ENCODE data around the gene TUBGCP5. TPM values are rescaled to one million over a fixed set of nuclear protein-coding genes. Genes with fewer than 3 reads are reported as not detected.
A peak's percentile ranks its signal among the peaks of the same experiment; 100 is the strongest.

TUBGCP5 gene
- total and polyA plus RNA-seq, 2 experiments from 2014 or later: 14.6 to 17.5 TPM

DNA sequence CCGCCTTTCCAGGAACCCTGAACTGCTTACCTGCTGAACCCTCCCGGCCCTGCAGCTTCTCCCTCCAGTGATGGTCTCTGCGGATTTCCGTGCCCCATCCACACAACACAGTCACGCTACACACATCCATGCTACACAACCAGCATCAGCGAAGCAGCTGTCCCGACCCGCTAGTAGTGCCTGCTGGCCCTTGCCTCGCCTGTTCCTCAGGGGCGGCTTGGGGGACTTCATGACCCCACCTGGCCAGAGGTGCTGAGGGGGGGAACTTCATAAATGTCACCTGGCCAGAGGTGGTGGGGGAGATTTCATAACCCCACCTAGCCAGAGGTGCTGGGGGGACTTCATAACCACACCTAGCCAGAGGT lies 530 bp upstream of the TUBGCP5 start:
- TF ChIP-seq EZH2phosphoT487 (IDR thresholded peaks at IDR 0.05; ENCODE audit: insufficient read depth, low read depth): no peak
- Histone ChIP-seq H3K79me2 (ENCODE audit: insufficient read depth) (peaks cover 31% of the 10 kb centered on the region), H3K27ac (peak overlapping the region; percentile 51), H3K4me1 (ENCODE audit: insufficient read depth) (peaks cover 7% of the 10 kb centered on the region), H3K9ac (peak overlapping the region; percentile 87), H3K4me2 (ENCODE audit: unreplicated experiment) (peak overlapping the region; percentile 94), H4K20me1 (ENCODE audit: insufficient read depth) (no peaks in the 10 kb centered on the region), H3K36me3 (ENCODE audit: low read depth) (0 out of 2 replicates have a peak, but pooled peaks cover 8% of the 10 kb centered on the region), H2AFZ (peak overlapping the region; percentile 100), H3F3A (ENCODE audit: insufficient read depth) (peaks cover 9% of the 10 kb centered on the region; the same call in 1 of the 2 replicates), H3K4me3 (peak overlapping the region; percentile 77), H3K9me3 (ENCODE audit: low read depth) (no peaks in the 10 kb centered on the region), H3K9me2 (ENCODE audit: insufficient read depth) (no peaks in the 10 kb centered on the region), H3K27me3 (replicated peaks; ENCODE audit: insufficient read depth) (no peaks in the 10 kb centered on the region)
- no peak for DNase-seq
- WGBS, 2 experiments (ENCODE audit: low coverage in 1 of 2, low lambda C conversion rate in 2 of 2, missing lambda C conversion rate in 2 of 2): 15 to 16% methylated on average over 10 of the region's 10 CpGs
- in situ Hi-C loops (cut with MboI): no loop called here

DNA sequence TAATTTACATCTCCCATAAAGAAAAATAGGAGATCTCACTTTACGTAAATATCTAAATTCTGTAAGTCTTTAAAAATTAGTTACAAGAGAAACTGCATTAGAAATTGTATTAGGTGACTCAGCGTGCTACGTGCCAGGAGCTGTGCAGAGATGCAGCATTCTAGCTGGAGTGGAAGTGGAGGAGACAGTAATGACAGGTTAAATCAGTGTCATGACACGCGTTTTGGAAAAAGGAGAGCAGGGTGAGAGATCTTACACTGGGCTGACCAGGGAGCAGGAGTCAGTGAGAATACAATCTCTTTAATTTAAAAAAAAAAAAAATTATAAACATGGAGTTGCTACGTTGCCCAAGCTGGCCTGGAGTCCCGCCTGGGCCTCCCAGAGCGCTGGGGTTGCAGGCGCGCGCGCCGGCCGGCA lies 635 bp downstream of the TUBGCP5 start:
- peaks cover 13% of the 10 kb centered on the region for H3K36me3 ChIP-seq (ENCODE audit: low read depth)
- H3K79me2 ChIP-seq (ENCODE audit: insufficient read depth): peaks cover 31% of the 10 kb centered on the region
- no peaks in the 10 kb centered on the region for H3K9me3 ChIP-seq (ENCODE audit: low read depth)
- in situ Hi-C loops (cut with MboI): no loop called here
- peaks cover 9% of the 10 kb centered on the region; the same call in 1 of the 2 replicates for H3F3A ChIP-seq (ENCODE audit: insufficient read depth)
- no peaks in the 10 kb centered on the region for H3K27me3 ChIP-seq (replicated peaks; ENCODE audit: insufficient read depth)
- peak overlapping the region; percentile 74 for H3K27ac ChIP-seq
- H3K4me2 ChIP-seq (ENCODE audit: unreplicated experiment): peak overlapping the region; percentile 100
- no peaks in the 10 kb centered on the region for H4K20me1 ChIP-seq (ENCODE audit: insufficient read depth)
- H3K9ac ChIP-seq: peak overlapping the region; percentile 87
- no peaks in the 10 kb centered on the region for H3K9me2 ChIP-seq (ENCODE audit: insufficient read depth)
- DNase-seq: peak; percentile 83
- 2 to 3% methylated on average over 14 of the region's 14 CpGs for WGBS, 2 experiments (ENCODE audit: low coverage in 1 of 2, low lambda C conversion rate in 2 of 2, missing lambda C conversion rate in 2 of 2)
- TF ChIP-seq EZH2phosphoT487 (IDR thresholded peaks at IDR 0.05; ENCODE audit: insufficient read depth, low read depth) (no peak), EZH2 (IDR thresholded peaks at IDR 0.05; ENCODE audit: insufficient read depth, poor library complexity, severe bottlenecking) (no peak)
- peak overlapping the region; percentile 77 for H3K4me3 ChIP-seq
- H3K4me1 ChIP-seq (ENCODE audit: insufficient read depth): peaks cover 7% of the 10 kb centered on the region
- peak overlapping the region; percentile 100 for H2AFZ ChIP-seq

DNA sequence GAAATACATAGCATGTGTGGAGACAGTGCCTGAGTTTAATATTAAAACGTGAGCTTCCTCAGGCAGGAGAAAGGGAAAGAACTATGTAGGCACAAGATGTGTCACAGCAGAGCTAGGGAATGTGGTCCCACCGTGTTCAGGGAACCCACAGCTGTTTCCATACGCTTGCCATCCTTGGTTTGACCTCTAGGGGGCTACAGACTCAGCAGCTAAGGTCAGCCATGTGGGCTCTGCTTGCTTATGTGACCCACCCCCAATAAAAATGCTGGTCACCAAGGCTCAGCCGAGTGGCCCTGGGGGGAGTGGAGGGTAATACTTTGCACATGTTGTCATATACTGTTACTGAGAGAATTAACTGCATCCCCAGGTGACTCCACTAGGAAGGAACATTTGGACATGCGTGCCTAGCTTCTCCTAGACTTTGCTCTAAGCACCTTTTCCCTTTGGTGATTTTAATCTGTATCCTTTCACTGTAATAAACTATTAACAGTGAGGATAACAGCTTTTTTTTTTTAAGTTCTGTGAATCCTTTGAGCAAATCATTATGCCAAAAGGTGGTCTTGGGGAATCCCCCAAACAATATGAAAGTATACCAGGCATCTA lies 3.3 kb downstream of the TUBGCP5 start:
- Histone ChIP-seq H3K27ac (no peak overlapping the region), H3K4me1 (ENCODE audit: insufficient read depth) (peaks cover 7% of the 10 kb centered on the region), H3K4me3 (no peak overlapping the region), H3K9ac (no peak overlapping the region), H3K9me2 (ENCODE audit: insufficient read depth) (no peaks in the 10 kb centered on the region), H3K4me2 (ENCODE audit: unreplicated experiment) (no peak overlapping the region), H3K9me3 (ENCODE audit: low read depth) (no peaks in the 10 kb centered on the region), H3F3A (ENCODE audit: insufficient read depth) (peaks cover 9% of the 10 kb centered on the region; the same call in 1 of the 2 replicates), H3K36me3 (ENCODE audit: low read depth) (peaks cover 35% of the 10 kb centered on the region), H3K27me3 (replicated peaks; ENCODE audit: insufficient read depth) (no peaks in the 10 kb centered on the region), H2AFZ (no peak overlapping the region), H4K20me1 (ENCODE audit: insufficient read depth) (no peaks in the 10 kb centered on the region), H3K79me2 (ENCODE audit: insufficient read depth) (peaks cover 31% of the 10 kb centered on the region)
- in situ Hi-C loops (cut with MboI): no loop called here
- TF ChIP-seq EZH2phosphoT487 (IDR thresholded peaks at IDR 0.05; ENCODE audit: insufficient read depth, low read depth) (no peak), EZH2 (IDR thresholded peaks at IDR 0.05; ENCODE audit: insufficient read depth, poor library complexity, severe bottlenecking) (no peak)
- DNase-seq: peak; percentile 71
- WGBS, 2 experiments (ENCODE audit: low coverage in 1 of 2, low lambda C conversion rate in 2 of 2, missing lambda C conversion rate in 2 of 2): 31 to 38% methylated on average over 5 of the region's 5 CpGs

DNA sequence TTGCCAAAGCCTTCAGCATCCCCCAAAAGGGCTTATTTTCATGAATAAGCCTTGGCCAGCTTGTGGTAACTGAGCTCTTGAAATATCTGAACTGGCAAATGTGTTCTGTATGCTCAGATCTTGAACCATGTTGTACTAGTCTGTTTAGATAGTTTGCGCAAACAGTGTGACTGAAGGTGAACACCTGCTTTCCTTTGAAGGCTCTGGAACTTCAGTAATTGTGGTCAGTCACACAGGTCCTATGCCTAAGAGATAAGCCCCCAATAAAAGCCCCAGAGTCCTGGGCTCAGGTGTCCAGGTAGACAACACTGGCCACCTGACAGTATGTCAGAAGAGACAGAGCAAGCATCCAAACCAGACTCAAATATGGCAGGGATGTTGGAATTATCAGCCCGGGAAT lies 5.4 kb downstream of the TUBGCP5 start:
- Histone ChIP-seq H3K4me1 (ENCODE audit: insufficient read depth) (peaks cover 7% of the 10 kb centered on the region), H3K27me3 (replicated peaks; ENCODE audit: insufficient read depth) (no peaks in the 10 kb centered on the region), H4K20me1 (ENCODE audit: insufficient read depth) (no peaks in the 10 kb centered on the region), H2AFZ (no peak overlapping the region), H3K79me2 (ENCODE audit: insufficient read depth) (peaks cover 31% of the 10 kb centered on the region), H3K9ac (no peak overlapping the region), H3K4me3 (no peak overlapping the region), H3F3A (ENCODE audit: insufficient read depth) (peaks cover 9% of the 10 kb centered on the region; the same call in 1 of the 2 replicates), H3K36me3 (ENCODE audit: low read depth) (peaks cover 52% of the 10 kb centered on the region), H3K9me2 (ENCODE audit: insufficient read depth) (no peaks in the 10 kb centered on the region), H3K9me3 (ENCODE audit: low read depth) (no peaks in the 10 kb centered on the region), H3K27ac (no peak overlapping the region), H3K4me2 (ENCODE audit: unreplicated experiment) (no peak overlapping the region)
- in situ Hi-C loops (cut with MboI): no loop called here
- TF ChIP-seq EZH2phosphoT487 (IDR thresholded peaks at IDR 0.05; ENCODE audit: insufficient read depth, low read depth) (no peak), EZH2 (IDR thresholded peaks at IDR 0.05; ENCODE audit: insufficient read depth, poor library complexity, severe bottlenecking) (no peak)
- 96 to 100% methylated on average over 2 of the region's 2 CpGs for WGBS, 2 experiments (ENCODE audit: low coverage in 1 of 2, low lambda C conversion rate in 2 of 2, missing lambda C conversion rate in 2 of 2)
- DNase-seq: no peak
